Smooth muscle cell of the coronary artery (primary cell): ENCODE measurements around the gene PLPP7. TPM values are rescaled to one million over a fixed set of nuclear protein-coding genes. Genes with fewer than 3 reads are reported as not detected.

ENCODE experiments used
- total RNA-seq: library from RNA; depleted of rRNA; stranded (reverse); fragments of >200 nt; gene quantifications from 2 replicates; pipeline ENCODE4 v1.2.3, GENCODE V29; 2014; ENCODE audit warnings: low replicate concordance

Gene PLPP7
- total RNA-seq = 11.4 and 11.5 TPM in 2 replicates

GRCh38 chr9:131289301-131290035, at the start of gene PLPP7:
TSS of gene PLPP7 (plus strand) at chr9:131289723. CDS start at chr9:131289998, 275 bp downstream.

DNA sequence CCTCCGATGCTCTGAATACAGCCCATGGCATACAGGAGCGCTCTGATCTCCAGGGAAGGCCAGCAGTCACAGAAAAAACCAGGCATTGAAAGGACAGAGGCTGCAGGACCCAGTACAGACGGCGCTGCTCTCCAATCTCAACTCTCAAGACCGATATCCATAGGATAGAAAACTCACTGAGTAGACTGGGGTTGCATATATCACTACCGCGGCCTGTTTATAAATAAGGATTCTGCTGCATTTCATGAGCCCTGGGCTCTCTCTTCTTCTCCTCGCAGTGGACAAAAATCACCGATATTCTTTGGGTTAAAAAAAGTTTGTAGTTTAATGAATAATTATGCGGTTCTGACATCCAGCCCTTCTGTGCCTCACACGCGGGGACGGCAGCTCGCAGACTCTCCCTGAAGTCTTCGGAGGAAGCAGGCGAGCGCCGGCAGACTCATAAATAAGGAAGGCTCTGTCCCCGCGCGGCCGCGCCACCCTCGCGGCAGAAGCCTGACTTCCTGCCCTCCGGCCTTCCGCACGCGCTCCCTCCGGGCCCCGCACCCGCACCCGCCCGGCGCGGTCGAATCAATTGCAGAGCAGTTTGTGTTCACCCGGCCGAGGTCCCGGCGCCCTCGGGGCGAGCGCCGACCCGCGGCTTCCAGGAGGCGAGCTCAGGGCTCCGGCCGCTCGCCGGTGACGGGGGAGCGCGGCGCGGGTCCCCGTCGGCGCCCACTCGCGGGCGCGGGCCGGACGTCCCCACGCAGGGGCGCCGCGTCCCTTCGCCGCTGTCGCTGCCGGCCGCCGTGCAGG, 13.2 kb upstream of the PLPP7 start, which contains the start of gene FAM78A:
Gene FAM78A (minus strand): TSS at position 417 of the 795 bp plus-strand sequence. CDS start 331 bp downstream, at position 86.

Other genes starting within 250 kb of the PLPP7 start
- 0.23 and 1.3 TPM in 2 replicates for gene AIF1L, start 193.2 kb upstream of the PLPP7 start, total RNA-seq
- 7.0 and 8.3 TPM in 2 replicates for gene NUP214, start 164.1 kb upstream of the PLPP7 start, total RNA-seq
- gene FAM78A, start 13.2 kb upstream of the PLPP7 start, total RNA-seq = 0.30 and 0.59 TPM in 2 replicates
- gene PRRC2B, start 104.4 kb downstream of the PLPP7 start, total RNA-seq = 22.6 and 33.1 TPM in 2 replicates
- gene POMT1, start 213.2 kb downstream of the PLPP7 start, total RNA-seq = 22.3 and 37.2 TPM in 2 replicates
- 13.9 and 22.5 TPM in 2 replicates for gene UCK1, start 241.5 kb downstream of the PLPP7 start, total RNA-seq